Liver (tissue), 3 donors: Measurements from ENCODE around the gene RUNX1.

Experiments used
- ATF3 ChIP-seq: IDR thresholded peaks from 2 replicates; pipeline ENCODE4 v1.6.1; 2016; ENCODE audit warnings: antibody characterized with exemption
- CTCF ChIP-seq: fragments of 150-350 bp; IDR thresholded peaks from 2 replicates; pipeline ENCODE4 v1.5.1; 2017; ENCODE audit warnings: improper control_type of control experiment, low read depth, low read length; ENCODE audit not compliant: missing input control
- GABPA ChIP-seq, 2 donors: IDR thresholded peaks in 1 of 2; conservative IDR thresholded peaks in 1 of 2; 2 replicates each; pipeline ENCODE4 v1.6.1; 2016; ENCODE audit warnings: antibody characterized with exemption in 2 of 2, mild to moderate bottlenecking in 1 of 2, moderate library complexity in 1 of 2
- TAF1 ChIP-seq: conservative IDR thresholded peaks from 2 replicates; pipeline ENCODE4 v1.6.1; 2016; ENCODE audit warnings: antibody characterized with exemption, mild to moderate bottlenecking
- ZBTB33 ChIP-seq: IDR thresholded peaks from 2 replicates; pipeline ENCODE4 v1.6.1; 2016; ENCODE audit warnings: antibody characterized with exemption
- donor health status: healthy.
- donor health status: healthy.

GRCh38 chr21:35084869-35085268, 35.8 kb upstream of the RUNX1 start:
- TF ChIP-seq CTCF, result no peak
- no peak for TF ChIP-seq ZBTB33
- no peak for TF ChIP-seq GABPA (IDR thresholded peaks at IDR 0.05 in 1 of 2, conservative IDR thresholded peaks at IDR 0.05 in 1 of 2)
- TF ChIP-seq TAF1, result no peak
- no peak for TF ChIP-seq ATF3
